GM23338 (cell line): ENCODE data around the gene PCDHB14.

Experiments used
- CREB1 ChIP-seq: fragments of 250-450 bp; sonication (Bioruptor Pico); IDR thresholded peaks from 2 replicates; pipeline ENCODE4 v1.5.0; 2020; ENCODE audit warnings: low read depth, mild to moderate bottlenecking, moderate library complexity
- EZH2 ChIP-seq: fragments of 200-600 bp; sonication (generic); IDR thresholded peaks from one replicate; pipeline ENCODE4 v1.8.0; 2017; ENCODE audit warnings: antibody characterized with exemption, mild to moderate bottlenecking, low read depth; ENCODE audit not compliant: unreplicated experiment
- EZH2phosphoT487 ChIP-seq: fragments of 200-600 bp; sonication (generic); IDR thresholded peaks from one replicate; pipeline ENCODE4 v1.8.1; 2018; ENCODE audit warnings: antibody characterized with exemption; ENCODE audit not compliant: unreplicated experiment
- POLR2AphosphoS5 ChIP-seq: IDR thresholded peaks from 2 replicates; pipeline ENCODE4 v1.6.1; 2016; ENCODE audit warnings: antibody characterized with exemption, low read depth
- TF ChIP-seq, protein P1 (sequence below), 2 experiments: fragments of 200-600 bp in 1 of 2; sonication (generic) in 1 of 2; conservative IDR thresholded peaks; 2 replicates each; pipeline versions ENCODE4 v1.5.1 to v1.6.1; 2016 to 2017; ENCODE audit warnings: antibody characterized with exemption in 2 of 2, low read depth in 2 of 2, mild to moderate bottlenecking in 2 of 2, moderate library complexity in 1 of 2

- TF ChIP-seq EZH2 (no peak), POLR2AphosphoS5 (no peak), CREB1 (CRISPR knock-in tag) (no peak), EZH2phosphoT487 (no peak)
- TF ChIP-seq, protein P1, sequence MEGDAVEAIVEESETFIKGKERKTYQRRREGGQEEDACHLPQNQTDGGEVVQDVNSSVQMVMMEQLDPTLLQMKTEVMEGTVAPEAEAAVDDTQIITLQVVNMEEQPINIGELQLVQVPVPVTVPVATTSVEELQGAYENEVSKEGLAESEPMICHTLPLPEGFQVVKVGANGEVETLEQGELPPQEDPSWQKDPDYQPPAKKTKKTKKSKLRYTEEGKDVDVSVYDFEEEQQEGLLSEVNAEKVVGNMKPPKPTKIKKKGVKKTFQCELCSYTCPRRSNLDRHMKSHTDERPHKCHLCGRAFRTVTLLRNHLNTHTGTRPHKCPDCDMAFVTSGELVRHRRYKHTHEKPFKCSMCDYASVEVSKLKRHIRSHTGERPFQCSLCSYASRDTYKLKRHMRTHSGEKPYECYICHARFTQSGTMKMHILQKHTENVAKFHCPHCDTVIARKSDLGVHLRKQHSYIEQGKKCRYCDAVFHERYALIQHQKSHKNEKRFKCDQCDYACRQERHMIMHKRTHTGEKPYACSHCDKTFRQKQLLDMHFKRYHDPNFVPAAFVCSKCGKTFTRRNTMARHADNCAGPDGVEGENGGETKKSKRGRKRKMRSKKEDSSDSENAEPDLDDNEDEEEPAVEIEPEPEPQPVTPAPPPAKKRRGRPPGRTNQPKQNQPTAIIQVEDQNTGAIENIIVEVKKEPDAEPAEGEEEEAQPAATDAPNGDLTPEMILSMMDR (conservative IDR thresholded peaks at IDR 0.05; ENCODE audit: low read depth in 2 of 2): no peak
Measured at GRCh38 chr5:141258948-141259347, 35.8 kb downstream of the PCDHB14 start.
